Fibroblast of lung (primary cell): Measurements from ENCODE around the gene FBXL13. TPM values are rescaled to one million over a fixed set of nuclear protein-coding genes. Genes with fewer than 3 reads are reported as not detected.

Source experiments
- DNase-seq, 2 donors: peaks; one replicate each; pipeline versions ENCODE4 v3.0.0 to v3.0.0-alpha.2; 2010; ENCODE audit warnings: low read depth in 2 of 2
- H2AFZ ChIP-seq: 2 replicates; pipeline ENCODE4 v1.5.1; 2012; ENCODE audit warnings: low read length, control low read depth, inconsistent platforms
- H3K27ac ChIP-seq: 2 replicates; pipeline ENCODE4 v1.5.1; 2011; ENCODE audit warnings: low read length, control low read depth; ENCODE audit not compliant: insufficient read depth
- H3K27me3 ChIP-seq: 2 replicates; pipeline ENCODE4 v1.5.1; 2011; ENCODE audit warnings: mild to moderate bottlenecking, low read length; ENCODE audit not compliant: control insufficient read depth, insufficient read depth
- H3K36me3 ChIP-seq: 2 replicates; pipeline ENCODE4 v1.5.1; 2011; ENCODE audit warnings: low read length; ENCODE audit not compliant: control insufficient read depth, insufficient read depth
- H3K4me1 ChIP-seq: 2 replicates; pipeline ENCODE4 v1.5.1; 2011; ENCODE audit warnings: low read length; ENCODE audit not compliant: control insufficient read depth, insufficient read depth; ENCODE audit errors: extremely low read depth
- H3K4me2 ChIP-seq: 2 replicates; pipeline ENCODE4 v1.5.1; 2011; ENCODE audit warnings: low read length, control low read depth; ENCODE audit not compliant: insufficient read depth; ENCODE audit errors: extremely low read depth
- H3K4me3 ChIP-seq, 4 experiments: fragments of 200-600 bp in 1 of 4; sonication (generic) in 1 of 4; replicated peaks in 1 of 4; 2 replicates each; pipeline ENCODE4 v1.5.1; 2011 to 2016; ENCODE audit warnings: low read length in 4 of 4, low read depth in 3 of 4, mild to moderate bottlenecking in 3 of 4, control low read depth in 2 of 4, inconsistent platforms in 1 of 4, mixed read lengths in 1 of 4; ENCODE audit not compliant: insufficient read depth in 1 of 4; ENCODE audit errors: control extremely low read depth in 1 of 4
- H3K79me2 ChIP-seq: 2 replicates; pipeline ENCODE4 v1.5.1; 2012; ENCODE audit warnings: mild to moderate bottlenecking, low read length, inconsistent platforms; ENCODE audit not compliant: control insufficient read depth, insufficient read depth
- H3K9ac ChIP-seq: 2 replicates; pipeline ENCODE4 v1.5.1; 2011; ENCODE audit warnings: mild to moderate bottlenecking, low read length, control low read depth; ENCODE audit not compliant: insufficient read depth
- H3K9me3 ChIP-seq: 2 replicates; pipeline ENCODE4 v1.5.1; 2012; ENCODE audit warnings: low read depth, low read length; ENCODE audit not compliant: control insufficient read depth, insufficient read depth
- H4K20me1 ChIP-seq: 2 replicates; pipeline ENCODE4 v1.5.1; 2011; ENCODE audit warnings: low read length; ENCODE audit not compliant: control insufficient read depth, insufficient read depth; ENCODE audit errors: extremely low read depth
- CTCF ChIP-seq, 2 donors: IDR thresholded peaks in 1 of 2; conservative IDR thresholded peaks in 1 of 2; 1 replicate in 1 of 2; 2 replicates in 1 of 2; pipeline ENCODE4 v1.5.1; 2011 to 2012; ENCODE audit warnings: low read length in 2 of 2, control low read depth in 1 of 2, inconsistent platforms in 1 of 2, low read depth in 1 of 2, mild to moderate bottlenecking in 1 of 2
- EZH2 ChIP-seq: IDR thresholded peaks from 2 replicates; pipeline ENCODE4 v1.5.1; 2012; ENCODE audit warnings: low read length, control low read depth, mild to moderate bottlenecking; ENCODE audit errors: missing control alignments
- polyA plus RNA-seq, 2 donors: library from polyadenylated mRNA; depleted of rRNA in 1 of 2; stranded (reverse) in 1 of 2; unstranded in 1 of 2; fragments of >200 nt; gene quantifications; 2 replicates each; pipeline ENCODE4 v1.2.1, GENCODE V29; 2011 to 2012; ENCODE audit warnings: missing spikeins in 1 of 2
- total RNA-seq: library from RNA; depleted of rRNA; stranded (reverse); fragments of >200 nt; gene quantifications from 2 replicates; pipeline ENCODE4 v1.2.1, GENCODE V29; 2014

Gene FBXL13
- total and polyA plus RNA-seq, 2 donors (not counting 1 experiment from before 2014, with no cell fraction given): 0.41 to 0.66 TPM

GRCh38 chr7:103120362-103120761 lies 45.8 kb upstream of the FBXL13 start:
- Histone ChIP-seq H3K9me3 (no peaks in the 10 kb centered on the region), H2AFZ (no peak overlapping the region), H3K79me2 (no peaks in the 10 kb centered on the region), H3K4me2 (no peak overlapping the region), H3K27me3 (no peaks in the 10 kb centered on the region), H3K4me3 (no peak overlapping the region), H3K36me3 (no peaks in the 10 kb centered on the region), H3K4me1 (no peaks in the 10 kb centered on the region), H3K27ac (no peak overlapping the region), H3K9ac (no peak overlapping the region), H4K20me1 (no peaks in the 10 kb centered on the region)
- TF ChIP-seq CTCF (conservative IDR thresholded peaks at IDR 0.05 in 1 of 2, IDR thresholded peaks at IDR 0.05 in 1 of 2; ENCODE audit: low read depth in 1 of 2, low read length in 2 of 2): no peak
- no peak for TF ChIP-seq EZH2
- peak; percentile 6 to 45 for DNase-seq

GRCh38 chr7:103119791-103120291 lies 45.2 kb upstream of the FBXL13 start:
- H4K20me1 ChIP-seq: no peaks in the 10 kb centered on the region
- no peaks in the 10 kb centered on the region for H3K4me1 ChIP-seq
- H3K36me3 ChIP-seq: no peaks in the 10 kb centered on the region
- no peak overlapping the region for H3K4me2 ChIP-seq
- no peak overlapping the region for H3K27ac ChIP-seq
- no peak overlapping the region for H3K9ac ChIP-seq
- no peak for DNase-seq
- no peaks in the 10 kb centered on the region for H3K9me3 ChIP-seq
- no peaks in the 10 kb centered on the region for H3K79me2 ChIP-seq
- H3K4me3 ChIP-seq: no peak overlapping the region
- no peak overlapping the region for H2AFZ ChIP-seq
- TF ChIP-seq EZH2 (no peak), CTCF (conservative IDR thresholded peaks at IDR 0.05 in 1 of 2, IDR thresholded peaks at IDR 0.05 in 1 of 2; ENCODE audit: low read depth in 1 of 2, low read length in 2 of 2) (no peak)
- no peaks in the 10 kb centered on the region for H3K27me3 ChIP-seq

- Histone ChIP-seq H3K4me3 (no peak overlapping the region), H3K9ac (no peak overlapping the region), H3K36me3 (no peaks in the 10 kb centered on the region), H3K27me3 (no peaks in the 10 kb centered on the region), H3K4me1 (no peaks in the 10 kb centered on the region), H3K79me2 (no peaks in the 10 kb centered on the region), H3K27ac (no peak overlapping the region), H3K9me3 (no peaks in the 10 kb centered on the region), H3K4me2 (no peak overlapping the region), H4K20me1 (no peaks in the 10 kb centered on the region), H2AFZ (no peak overlapping the region)
- no peak for DNase-seq
- TF ChIP-seq EZH2 (no peak), CTCF (conservative IDR thresholded peaks at IDR 0.05 in 1 of 2, IDR thresholded peaks at IDR 0.05 in 1 of 2; ENCODE audit: low read depth in 1 of 2, low read length in 2 of 2) (no peak)
These were observed 42.9 kb upstream of the FBXL13 start for GRCh38 chr7:103117465-103117864.
